Hepatocyte (in vitro differentiated cells): ENCODE data around the gene VPS45.

Source experiments
- EZH2 ChIP-seq: fragments of 200-600 bp; sonication (generic); IDR thresholded peaks from 2 replicates; pipeline ENCODE4 v1.6.1; 2016; ENCODE audit warnings: antibody characterized with exemption, mild to moderate bottlenecking, borderline replicate concordance
- EZH2phosphoT487 ChIP-seq: fragments of 200-600 bp; sonication (generic); IDR thresholded peaks from one replicate; pipeline ENCODE4 v1.6.1; 2018; ENCODE audit warnings: antibody characterized with exemption, mild to moderate bottlenecking, low read depth, moderate library complexity; ENCODE audit not compliant: unreplicated experiment, severe bottlenecking
- TF ChIP-seq, protein P1 (sequence below): fragments of 200-600 bp; sonication (generic); IDR thresholded peaks from 2 replicates; pipeline ENCODE4 v1.5.1; 2016; ENCODE audit warnings: antibody characterized with exemption, mild to moderate bottlenecking; ENCODE audit not compliant: poor library complexity

- TF ChIP-seq, protein P1, sequence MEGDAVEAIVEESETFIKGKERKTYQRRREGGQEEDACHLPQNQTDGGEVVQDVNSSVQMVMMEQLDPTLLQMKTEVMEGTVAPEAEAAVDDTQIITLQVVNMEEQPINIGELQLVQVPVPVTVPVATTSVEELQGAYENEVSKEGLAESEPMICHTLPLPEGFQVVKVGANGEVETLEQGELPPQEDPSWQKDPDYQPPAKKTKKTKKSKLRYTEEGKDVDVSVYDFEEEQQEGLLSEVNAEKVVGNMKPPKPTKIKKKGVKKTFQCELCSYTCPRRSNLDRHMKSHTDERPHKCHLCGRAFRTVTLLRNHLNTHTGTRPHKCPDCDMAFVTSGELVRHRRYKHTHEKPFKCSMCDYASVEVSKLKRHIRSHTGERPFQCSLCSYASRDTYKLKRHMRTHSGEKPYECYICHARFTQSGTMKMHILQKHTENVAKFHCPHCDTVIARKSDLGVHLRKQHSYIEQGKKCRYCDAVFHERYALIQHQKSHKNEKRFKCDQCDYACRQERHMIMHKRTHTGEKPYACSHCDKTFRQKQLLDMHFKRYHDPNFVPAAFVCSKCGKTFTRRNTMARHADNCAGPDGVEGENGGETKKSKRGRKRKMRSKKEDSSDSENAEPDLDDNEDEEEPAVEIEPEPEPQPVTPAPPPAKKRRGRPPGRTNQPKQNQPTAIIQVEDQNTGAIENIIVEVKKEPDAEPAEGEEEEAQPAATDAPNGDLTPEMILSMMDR: no peak
- TF ChIP-seq EZH2: no peak
- no peak for TF ChIP-seq EZH2phosphoT487
Measured at GRCh38 chr1:150062113-150062512, 5.5 kb upstream of the VPS45 start.
